ENCODE results near the gene FGF11.

Gene FGF11

GRCh38 chr17:7408863-7409262 lies 30.4 kb upstream of the FGF11 start:
- no peak for DNase-seq

- no peak for DNase-seq
Observed at GRCh38 chr17:7409716-7410115, 29.6 kb upstream of the FGF11 start.

- DNase-seq, result no peak
Observed at GRCh38 chr17:7410634-7411426, 28.5 kb upstream of the FGF11 start.

GRCh38 chr17:7411427-7411750 lies 27.9 kb upstream of the FGF11 start:
- DNase-seq, result no peak

GRCh38 chr17:7413346-7413985 lies 25.8 kb upstream of the FGF11 start:
- no peak for DNase-seq

GRCh38 chr17:7414837-7415236 lies 24.5 kb upstream of the FGF11 start:
- DNase-seq, result no peak

GRCh38 chr17:7415784-7416183 lies 23.5 kb upstream of the FGF11 start:
- no peak for DNase-seq

- DNase-seq, result no peak
Observed at GRCh38 chr17:7416323-7416722, 23.0 kb upstream of the FGF11 start.

- no peak for DNase-seq
Observed at GRCh38 chr17:7417056-7417655, 22.2 kb upstream of the FGF11 start.

- no peak for DNase-seq
Observed at GRCh38 chr17:7418472-7419152, 20.7 kb upstream of the FGF11 start.

GRCh38 chr17:7419819-7420610 lies 19.3 kb upstream of the FGF11 start, which contains the start of gene SPEM1:
Gene SPEM1 (plus strand): TSS chr17:7420324. CDS start chr17:7420385, 61 bp downstream.
- DNase-seq, result no peak

GRCh38 chr17:7421186-7421585 lies 18.1 kb upstream of the FGF11 start:
- no peak for DNase-seq

- no peak for DNase-seq
Observed at GRCh38 chr17:7423679-7424078, 15.6 kb upstream of the FGF11 start.

GRCh38 chr17:7425316-7425715 lies 14.0 kb upstream of the FGF11 start, which contains the start of gene SPEM2:
Gene SPEM2 (plus strand): TSS chr17:7425616. CDS start chr17:7425689, 73 bp downstream.
- no peak for DNase-seq

- no peak for DNase-seq
Observed at GRCh38 chr17:7425756-7426155, 13.6 kb upstream of the FGF11 start.

- no peak for DNase-seq
Observed at GRCh38 chr17:7426203-7426863, 13.0 kb upstream of the FGF11 start.

- no peak for DNase-seq
Observed at GRCh38 chr17:7426896-7427489, 12.3 kb upstream of the FGF11 start.

GRCh38 chr17:7427549-7427948 lies 11.8 kb upstream of the FGF11 start:
- no peak for DNase-seq

GRCh38 chr17:7428557-7428956 lies 10.8 kb upstream of the FGF11 start, which contains the start of gene SPEM3:
Gene SPEM3 (plus strand): TSS chr17:7428857. CDS start chr17:7428903, 46 bp downstream.
- no peak for DNase-seq

- DNase-seq, result no peak
Observed at GRCh38 chr17:7429722-7430121, 9.6 kb upstream of the FGF11 start.

- DNase-seq, result no peak
Observed at GRCh38 chr17:7431231-7431630, 8.1 kb upstream of the FGF11 start.

- DNase-seq, result no peak
Observed at GRCh38 chr17:7432296-7432695, 7.0 kb upstream of the FGF11 start.

Measured in activated naive CD4-positive, alpha-beta T cell treated with Interleukin-2 at 50 U/mL for 16 hours (primary cell).